Activated CD4-positive, CD25-positive, alpha-beta regulatory T cell (primary cell): Measurements from ENCODE around the gene LEP.
"Not testable (repeated sequence)": the region's sequence is repeated elsewhere in the genome, so short reads cannot be mapped to it uniquely, and the experiment has no call there.

Source experiments
- DNase-seq, 4 experiments: peaks; one replicate each; lab custom pipeline; 2025; lab: John Stamatoyannopoulos, UW

Gene LEP

GRCh38 chr7:128210590-128211570 lies 30.2 kb upstream of the LEP start:
- DNase-seq: no peak

- DNase-seq: no peak
These were observed 29.5 kb upstream of the LEP start for GRCh38 chr7:128211626-128212025.

- no peak for DNase-seq
These were observed 26.6 kb upstream of the LEP start for GRCh38 chr7:128214463-128214862.

GRCh38 chr7:128215281-128215680 lies 25.8 kb upstream of the LEP start:
- no peak for DNase-seq

GRCh38 chr7:128215739-128216138 lies 25.3 kb upstream of the LEP start:
- DNase-seq: no peak

- DNase-seq: no peak
These were observed 23.9 kb upstream of the LEP start for GRCh38 chr7:128217030-128217805.

GRCh38 chr7:128217967-128218652 lies 23.0 kb upstream of the LEP start:
- DNase-seq: no peak

- DNase-seq: no peak
These were observed 21.4 kb upstream of the LEP start for GRCh38 chr7:128219636-128220035.

- DNase-seq: no peak
These were observed 19.1 kb upstream of the LEP start for GRCh38 chr7:128221929-128222403.

GRCh38 chr7:128226132-128226980 lies 14.7 kb upstream of the LEP start:
- no peak for DNase-seq

- no peak for DNase-seq
These were observed 13.8 kb upstream of the LEP start for GRCh38 chr7:128227271-128227670.

GRCh38 chr7:128231021-128231420 lies 10.1 kb upstream of the LEP start:
- no peak for DNase-seq

- no peak for DNase-seq
These were observed 9.4 kb upstream of the LEP start for GRCh38 chr7:128231677-128232076.

- DNase-seq: no peak
These were observed 7.6 kb upstream of the LEP start for GRCh38 chr7:128233471-128233870.

GRCh38 chr7:128234476-128235026 lies 6.5 kb upstream of the LEP start:
- DNase-seq: no peak

- no peak for DNase-seq
These were observed 5.6 kb upstream of the LEP start for GRCh38 chr7:128235471-128235870.

GRCh38 chr7:128236924-128237586 lies 4.0 kb upstream of the LEP start:
- DNase-seq: no peak

GRCh38 chr7:128239146-128239545 lies 1.9 kb upstream of the LEP start:
- DNase-seq: not testable (repeated sequence)

- no peak for DNase-seq
These were observed 1.6 kb downstream of the LEP start for GRCh38 chr7:128242661-128243060.

GRCh38 chr7:128243273-128243672 lies 2.2 kb downstream of the LEP start:
- DNase-seq: no peak
